GM18511 (cell line): Measurements from ENCODE around the gene LMF1.
"Not testable (repeated sequence)": the region's sequence is repeated elsewhere in the genome, so short reads cannot be mapped to it uniquely, and the experiment has no call there.

ENCODE experiments used
- ATAC-seq: cut with Tn5 transposase; IDR thresholded peaks from one replicate; pipeline ENCODE4 v1.9.1; 2021; ENCODE audit warnings: mild to moderate bottlenecking, moderate library complexity; ENCODE audit not compliant: unreplicated experiment

The LMF1 gene

DNA sequence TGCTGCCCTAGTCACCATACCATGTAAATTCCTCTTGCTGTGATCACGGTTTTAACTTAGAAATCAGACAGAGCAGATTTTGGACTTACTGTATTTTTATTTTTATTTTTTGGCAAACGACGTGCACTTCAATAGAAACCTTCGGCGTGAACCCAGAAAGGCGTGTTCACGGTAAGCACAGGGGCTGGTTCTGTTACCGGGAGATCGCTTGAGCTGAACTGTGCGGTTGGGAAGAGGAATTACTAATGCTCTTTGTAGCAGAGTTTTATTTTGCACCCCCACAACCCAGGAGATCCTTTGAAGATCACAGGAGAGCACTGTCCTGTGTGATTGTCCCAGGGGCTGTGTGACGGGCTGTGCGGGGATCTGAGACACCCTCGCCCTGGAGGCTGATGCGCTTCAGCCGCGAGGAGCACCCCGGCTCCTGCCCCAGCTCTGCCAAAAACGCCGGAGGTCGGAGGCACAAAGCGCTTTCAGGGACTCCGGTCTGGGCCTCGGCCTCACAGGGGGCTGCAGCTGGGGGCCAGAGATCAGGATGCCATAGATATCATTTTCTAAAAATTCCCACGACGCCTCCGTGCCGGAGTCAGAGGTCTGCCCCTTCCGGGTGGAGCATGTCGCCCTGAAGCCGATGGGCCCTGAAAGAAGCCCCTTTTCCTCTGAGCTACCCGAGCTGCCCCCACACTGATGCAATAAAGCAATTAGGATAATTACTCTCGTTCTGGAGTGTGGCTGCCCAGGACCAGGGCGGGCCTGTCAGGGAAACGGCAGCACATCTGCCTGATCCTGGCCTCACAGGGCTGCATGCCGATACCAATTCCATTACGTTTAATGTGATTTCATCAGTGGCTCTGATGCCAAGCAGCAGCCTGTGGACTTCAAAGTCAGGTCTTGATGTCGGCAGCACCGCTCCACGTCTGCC lies 71.8 kb downstream of the LMF1 start:
- no peak for ATAC-seq

- ATAC-seq: no peak
Observed at GRCh38 chr16:898216-898615, 72.6 kb downstream of the LMF1 start.

- ATAC-seq: no peak
Observed at GRCh38 chr16:897701-898100, 73.1 kb downstream of the LMF1 start.

DNA sequence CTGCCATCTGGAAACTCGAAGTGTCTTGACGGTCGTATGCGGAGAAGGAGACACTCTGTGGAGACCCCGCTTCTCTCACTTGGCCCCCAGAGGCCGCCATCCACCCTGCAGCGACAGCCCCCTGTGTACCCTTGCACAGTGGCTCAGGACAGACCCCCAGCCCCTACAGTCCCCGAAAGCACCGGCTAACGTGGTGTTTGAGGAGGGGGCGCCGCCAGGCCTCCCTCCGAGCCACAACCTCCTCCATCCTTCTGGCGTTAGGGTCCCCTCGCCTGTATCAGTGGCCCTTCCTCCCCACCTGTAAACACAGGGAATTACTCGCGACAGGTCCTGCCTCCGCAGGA lies 73.6 kb downstream of the LMF1 start:
- no peak for ATAC-seq

DNA sequence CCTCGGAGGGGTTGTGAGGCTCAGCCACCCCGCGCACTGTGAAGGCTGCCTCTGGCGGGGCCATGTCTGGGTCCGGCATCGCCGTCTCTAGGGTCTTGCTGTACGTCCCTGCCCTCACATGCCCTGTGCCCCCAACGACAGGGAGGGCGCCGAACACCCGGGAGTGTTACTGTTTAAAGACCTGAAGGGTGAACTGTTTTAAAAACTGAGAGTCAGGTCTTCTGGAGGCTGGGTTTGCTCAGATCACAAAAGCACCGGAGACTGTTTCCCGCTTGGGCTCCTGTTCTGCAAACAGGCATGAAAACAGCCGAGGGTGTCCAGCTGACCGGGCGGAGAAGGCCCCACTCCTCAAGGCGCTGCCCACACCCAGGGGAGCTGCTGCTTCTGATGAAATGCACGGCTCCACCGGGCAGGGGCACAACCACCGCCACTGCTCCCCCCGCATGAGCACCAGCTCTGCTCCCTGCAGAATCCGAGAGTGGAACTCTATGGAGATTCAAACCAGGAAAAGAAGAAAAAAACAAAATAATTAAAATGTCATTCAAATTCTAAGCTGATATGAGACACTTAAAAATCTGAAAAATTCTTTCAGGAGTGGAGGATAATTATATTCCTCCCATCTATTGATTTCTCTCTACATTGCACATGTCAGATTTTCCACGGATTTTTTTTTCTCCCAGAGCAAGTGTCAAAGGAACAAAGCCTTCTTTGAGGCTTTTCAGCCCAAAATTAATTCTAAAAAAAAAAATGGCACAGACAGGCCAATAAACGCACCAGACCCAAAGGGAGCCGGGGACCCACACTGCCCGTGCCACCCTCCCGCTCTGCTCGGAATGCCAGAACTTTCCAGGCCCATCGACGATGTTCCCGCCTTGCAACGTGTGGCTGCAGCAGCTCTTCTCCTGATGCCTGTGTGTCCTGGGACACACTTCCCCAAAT lies 74.3 kb downstream of the LMF1 start:
- ATAC-seq: no peak

- no peak for ATAC-seq
Observed at GRCh38 chr16:895371-895770, 75.4 kb downstream of the LMF1 start.

DNA sequence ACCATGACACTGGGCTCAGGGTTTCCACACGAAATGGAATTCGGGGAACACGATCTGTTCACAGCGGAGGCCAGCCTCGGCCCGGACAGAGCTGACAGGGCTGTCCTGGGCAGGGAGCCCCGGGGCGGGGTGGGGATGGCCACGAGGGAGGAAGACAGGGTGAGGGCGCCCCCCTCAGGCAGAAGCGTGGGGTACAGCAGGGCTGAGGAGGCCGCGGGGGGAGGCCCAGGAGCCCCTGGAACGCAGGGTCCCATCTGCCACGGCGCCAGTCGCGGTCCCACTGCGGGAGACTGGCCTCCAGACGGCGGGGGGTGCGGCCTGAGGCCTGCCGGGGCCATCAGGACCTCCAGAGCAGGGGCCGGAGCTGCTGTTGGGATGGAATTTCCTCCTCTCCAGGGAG lies 75.9 kb downstream of the LMF1 start:
- ATAC-seq: no peak

GRCh38 chr16:894136-894535 lies 76.6 kb downstream of the LMF1 start:
- no peak for ATAC-seq

GRCh38 chr16:893360-893759 lies 77.4 kb downstream of the LMF1 start:
- no peak for ATAC-seq

DNA sequence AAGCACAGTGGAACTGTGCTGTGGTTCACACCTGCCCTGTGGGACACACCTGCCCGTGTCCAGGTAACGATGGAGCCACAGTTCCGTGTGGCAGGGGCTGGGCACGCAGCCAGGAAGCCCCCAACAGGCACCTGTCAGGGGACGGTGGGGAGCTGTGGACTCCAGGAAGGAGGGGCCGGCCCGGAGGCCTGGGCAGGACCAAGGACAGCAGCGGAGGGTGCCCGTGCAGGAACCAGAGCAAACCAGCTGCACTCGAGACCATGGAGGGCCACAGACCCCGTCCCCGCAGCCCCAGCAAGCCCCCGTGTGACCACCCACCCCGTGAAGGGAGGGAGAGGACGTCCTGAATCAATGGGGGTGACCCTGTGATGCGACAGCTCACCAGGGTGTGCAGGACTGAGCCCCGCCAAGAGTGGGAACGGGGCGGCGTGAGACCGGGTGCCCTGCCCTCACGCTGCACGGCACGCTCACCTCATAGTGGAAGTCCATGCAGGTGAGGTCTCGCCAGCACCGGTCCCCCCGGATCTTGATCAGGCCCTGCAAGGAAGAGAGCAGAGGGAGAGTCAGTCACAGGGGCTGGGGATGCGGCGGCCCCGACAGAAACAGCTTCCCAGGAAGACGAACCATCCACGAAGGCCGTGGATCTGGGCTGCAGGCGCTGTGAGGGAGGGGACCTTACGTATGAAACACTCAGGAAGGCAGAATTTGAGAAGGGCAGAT lies 78.1 kb downstream of the LMF1 start:
- no peak for ATAC-seq

GRCh38 chr16:892006-892405 lies 78.8 kb downstream of the LMF1 start:
- ATAC-seq: no peak

DNA sequence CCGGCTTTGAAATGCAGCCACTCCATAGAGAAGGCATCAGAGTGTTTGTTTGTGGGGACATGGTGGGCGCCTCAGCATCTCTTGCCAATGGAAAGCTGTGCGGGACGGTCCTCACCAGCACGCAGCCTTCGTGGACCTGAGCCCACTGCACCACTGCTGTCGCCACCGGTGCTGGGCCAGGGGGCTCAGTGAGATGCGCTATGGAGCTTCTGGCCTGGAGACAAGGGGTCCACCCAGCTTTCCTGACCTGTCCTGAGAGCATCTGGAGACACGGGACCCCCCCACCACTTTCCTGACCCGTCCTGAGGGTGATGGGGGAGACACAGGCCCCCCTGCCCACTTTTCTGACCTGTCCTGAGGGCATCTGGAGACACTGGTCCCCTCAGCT lies 79.4 kb downstream of the LMF1 start:
- ATAC-seq: no peak

GRCh38 chr16:890716-891352 lies 80.0 kb downstream of the LMF1 start:
- ATAC-seq: no peak

DNA sequence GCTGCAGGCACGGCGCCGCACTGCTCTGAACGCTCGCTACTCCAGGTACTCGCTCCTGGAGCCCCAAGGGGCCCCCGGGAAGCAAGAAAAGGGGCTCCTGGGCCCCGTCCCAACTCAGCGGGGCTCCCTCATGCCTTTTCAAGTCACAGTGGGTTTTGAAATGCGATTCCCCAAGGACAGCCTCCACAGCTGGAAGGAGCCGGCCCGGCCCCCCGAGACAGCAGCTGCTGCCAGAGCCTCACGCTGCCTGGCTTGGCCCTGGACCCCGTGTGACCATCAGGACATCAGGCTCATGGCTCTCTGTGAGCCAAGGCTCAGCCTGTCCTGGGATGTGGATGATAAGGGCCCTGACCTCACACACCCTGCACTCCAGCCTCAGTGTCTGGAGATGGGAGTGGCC lies 80.6 kb downstream of the LMF1 start:
- no peak for ATAC-seq

DNA sequence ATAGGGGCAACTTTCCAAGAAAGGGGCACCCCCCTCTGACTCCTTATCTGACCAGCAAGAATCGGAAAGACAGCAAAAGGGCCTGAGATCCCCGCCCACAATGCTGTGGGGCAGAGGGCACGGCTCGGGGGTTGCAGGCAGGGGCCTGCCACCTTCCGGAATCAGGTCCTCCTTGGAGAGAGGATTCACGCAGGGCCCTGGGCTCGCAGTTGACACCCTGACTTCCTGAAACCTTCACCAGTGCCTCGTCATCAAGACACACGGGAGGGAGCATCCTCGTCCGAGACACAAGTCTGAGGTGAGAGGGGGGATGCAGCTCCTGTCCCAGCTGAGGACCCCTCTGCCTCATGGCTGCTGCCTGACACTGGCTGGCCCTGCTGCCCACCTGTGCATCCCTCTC lies 81.2 kb downstream of the LMF1 start:
- no peak for ATAC-seq

GRCh38 chr16:888901-889570 lies 81.7 kb downstream of the LMF1 start:
- no peak for ATAC-seq

- ATAC-seq: not testable (repeated sequence)
Observed at GRCh38 chr16:888456-888855, 82.3 kb downstream of the LMF1 start.

- no peak for ATAC-seq
Observed at GRCh38 chr16:887846-888245, 82.9 kb downstream of the LMF1 start.

DNA sequence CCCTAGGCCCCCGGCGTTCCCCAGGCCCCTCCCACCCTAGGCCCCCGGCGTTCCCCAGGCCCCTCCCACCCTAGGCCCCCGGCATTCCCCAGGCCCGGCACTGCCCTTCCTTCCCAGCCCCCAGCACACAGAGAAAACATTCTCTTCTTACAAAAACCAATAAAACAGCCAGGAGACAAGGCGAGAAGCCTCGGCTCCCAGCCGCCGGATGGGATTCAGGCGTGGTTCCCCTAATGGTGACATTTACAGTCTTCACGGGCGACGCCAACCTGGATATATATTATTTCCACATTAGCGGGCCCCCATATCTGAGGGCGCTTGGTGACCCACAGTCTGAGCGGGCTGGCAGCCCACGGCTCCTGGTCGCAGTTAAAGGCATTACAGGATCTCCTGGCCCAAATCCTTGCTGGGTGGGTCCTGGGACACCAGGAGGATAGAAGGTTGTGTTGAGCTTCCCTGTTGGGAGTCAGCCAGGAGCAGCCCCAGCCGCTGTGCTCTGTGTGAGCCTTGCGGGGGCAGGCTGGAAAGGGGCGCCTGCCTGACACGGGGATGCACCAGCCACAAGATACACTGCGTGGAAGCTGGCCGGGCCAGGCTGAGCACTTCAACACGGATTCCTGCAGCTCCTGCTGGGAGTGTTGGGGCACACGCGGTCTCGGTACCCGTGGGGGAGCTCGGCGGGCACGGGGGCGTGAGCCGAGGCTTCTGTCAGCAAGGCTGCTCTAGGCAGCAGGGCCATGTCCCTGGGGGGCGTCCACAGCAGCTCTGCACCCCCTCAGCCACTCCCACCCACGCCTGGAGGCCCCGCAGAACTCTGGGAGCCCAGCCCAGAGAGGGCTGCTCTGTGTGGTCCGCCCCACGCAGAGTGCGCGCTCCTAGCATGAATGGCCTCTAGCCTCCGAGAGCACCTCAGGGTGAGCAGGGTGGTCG lies 83.7 kb downstream of the LMF1 start:
- no peak for ATAC-seq
